Adrenal gland (tissue), 12 donors: ENCODE results near the gene HRH2. TPM values are rescaled to one million over a fixed set of nuclear protein-coding genes. Genes with fewer than 3 reads are reported as not detected.

Source experiments
- DNase-seq, 7 donors: peaks; one replicate each; pipeline ENCODE4 v3.0.0-alpha.2; 2019 to 2020
- H3K27ac ChIP-seq, 5 donors: fragments of 200-600 bp; sonication (generic) in 4 of 5; 1 replicate in 3 of 5; 2 replicates in 2 of 5; pipeline versions ENCODE4 v1.5.1 to v1.8.0; 2016 to 2020; ENCODE audit warnings: mild to moderate bottlenecking in 1 of 5
- H3K27me3 ChIP-seq: fragments of 200-600 bp; 2 replicates; pipeline ENCODE4 v1.8.0; 2021
- H3K36me3 ChIP-seq, 2 donors: fragments of 200-600 bp; replicated peaks in 1 of 2; 1 replicate in 1 of 2; 2 replicates in 1 of 2; pipeline versions ENCODE4 v1.5.1 to v1.8.0; 2018 to 2022
- H3K4me1 ChIP-seq, 2 donors: fragments of 200-600 bp; replicated peaks in 1 of 2; 1 replicate in 1 of 2; 2 replicates in 1 of 2; pipeline versions ENCODE4 v1.5.1 to v1.8.0; 2018 to 2021
- H3K4me3 ChIP-seq, 4 donors: fragments of 200-600 bp; sonication (generic) in 3 of 4; one replicate each; pipeline ENCODE4 v1.5.1; 2016 to 2018
- H3K9me3 ChIP-seq, 3 donors: fragments of 200-600 bp; sonication (generic) in 1 of 3; replicated peaks in 1 of 3; 1 replicate in 2 of 3; 2 replicates in 1 of 3; pipeline versions ENCODE4 v1.5.1 to v1.8.0; 2016 to 2021
- POLR2A ChIP-seq, 2 donors: fragments of 450-650 bp; IDR thresholded peaks; one replicate each; pipeline ENCODE4 v1.6.1; 2017; ENCODE audit warnings: antibody characterized with exemption in 2 of 2, mild to moderate bottlenecking in 2 of 2, moderate library complexity in 1 of 2
- WGBS, 4 donors: extraction: QIAGEN DNeasy Blood & Tissue Kit in 2 of 4; methylation state at CpG; one replicate each; pipeline versions ENCODE4 v1.1.5 to v1.1.7; 2013 to 2017; 5-methylcytosine and 5-hydroxymethylcytosine counted together
- intact Hi-C, 2 donors: fragments of 100-400 bp; cut with DNase I; formaldehyde crosslinking; loops; one replicate each; pipeline versions ENCODE4 v1.14.1 to v1.15.0; 2022 to 2023
- polyA plus RNA-seq, 3 donors: library from polyadenylated mRNA; stranded (reverse); fragments of 200-250 nt in 2 of 3; fragments of 350-450 nt in 1 of 3; fragmentation: Illumina TruSeq in 1 of 3; extraction: RNeasy Lipid Tissue Mini Kit (QIAGEN cat#74804) in 1 of 3; gene quantifications; one replicate each; pipeline ENCODE4 v1.2.3, GENCODE V29; 2013 to 2014
- total RNA-seq, 9 donors: library from RNA; depleted of rRNA in 4 of 9; stranded (reverse); fragments of >200 nt in 4 of 9; fragments of 120-200 nt in 1 of 9; fragmentation: NEBNext Ultra II Directional in 1 of 9; extraction: Animal tissue kit (Norgen Biotek cat#: 25700) in 1 of 9; gene quantifications; one replicate each; pipeline versions ENCODE4 v1.1.0 to v1.2.4, GENCODE V29; 2013 to 2023
- TF ChIP-seq, protein P1 (sequence below), 6 experiments: fragments of 450-650 bp in 4 of 6; fragments of 200-600 bp in 2 of 6; sonication (generic) in 1 of 6; IDR thresholded peaks; 1 replicate in 5 of 6; 2 replicates in 1 of 6; pipeline versions ENCODE4 v1.5.1 to v1.8.0; 2016 to 2021; ENCODE audit warnings: antibody characterized with exemption in 6 of 6, mild to moderate bottlenecking in 2 of 6, moderate library complexity in 1 of 6
- donor health status: healthy with polysubstance abuse.
- donor health status: Bipolar disorder and iron deficiency.
- donor health status: DM: yes; HTN: yes; CAD: no.
- donor health status: DM: no; HTN: no; CAD: no.
- donor health status: DM: no; HTN: no; CAD: no.
- donor health status: DM: yes; HTN: yes; CAD: no.

The HRH2 gene
- total and polyA plus RNA-seq, 12 donors: 0.22 to 7.3 (median 3.1) TPM

DNA sequence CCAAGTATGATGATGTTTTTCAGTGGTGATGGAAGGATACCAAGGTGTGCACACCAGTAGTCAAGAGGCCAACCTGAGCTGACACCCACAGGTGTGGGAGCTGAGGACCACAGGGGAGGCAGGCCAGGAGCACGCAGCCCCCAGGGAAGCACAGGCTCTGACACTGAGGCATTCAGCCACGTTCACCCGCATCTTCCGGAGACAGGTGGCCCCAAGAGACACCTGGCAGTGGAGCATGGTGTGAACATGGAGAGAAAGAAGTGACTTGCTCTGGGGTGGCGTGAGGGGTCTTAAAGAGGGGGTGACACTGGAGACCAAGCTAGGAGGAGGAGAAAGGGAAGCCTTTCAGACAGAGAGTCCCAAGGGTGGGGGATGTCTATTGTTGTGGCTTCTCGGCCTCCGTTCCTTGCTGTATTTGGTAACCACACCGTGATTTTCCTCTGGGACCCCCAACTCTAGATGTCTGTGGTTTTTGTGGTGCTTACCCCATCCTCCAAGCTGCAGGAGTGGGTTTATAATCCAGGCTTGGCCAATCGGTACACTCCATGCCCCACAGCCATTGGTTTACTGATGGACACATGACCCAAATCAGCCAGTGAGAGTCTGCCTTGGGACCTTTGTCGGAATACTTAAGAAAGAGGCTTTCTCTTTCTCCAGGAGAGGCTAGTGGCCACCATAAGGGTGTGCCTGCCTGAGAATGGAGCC lies 84.6 kb downstream of the HRH2 start:
- Histone ChIP-seq H3K36me3 (no peaks in the 10 kb centered on the region), H3K27ac (no peak overlapping the region), H3K27me3 (no peaks in the 10 kb centered on the region), H3K9me3 (no peaks in the 10 kb centered on the region), H3K4me3 (no peak overlapping the region), H3K4me1 (no peaks in the 10 kb centered on the region)
- WGBS, 4 donors: 71 to 77% (median 74%) methylated on average over 7 to 10 of the region's 10 CpGs
- TF ChIP-seq, protein P1, sequence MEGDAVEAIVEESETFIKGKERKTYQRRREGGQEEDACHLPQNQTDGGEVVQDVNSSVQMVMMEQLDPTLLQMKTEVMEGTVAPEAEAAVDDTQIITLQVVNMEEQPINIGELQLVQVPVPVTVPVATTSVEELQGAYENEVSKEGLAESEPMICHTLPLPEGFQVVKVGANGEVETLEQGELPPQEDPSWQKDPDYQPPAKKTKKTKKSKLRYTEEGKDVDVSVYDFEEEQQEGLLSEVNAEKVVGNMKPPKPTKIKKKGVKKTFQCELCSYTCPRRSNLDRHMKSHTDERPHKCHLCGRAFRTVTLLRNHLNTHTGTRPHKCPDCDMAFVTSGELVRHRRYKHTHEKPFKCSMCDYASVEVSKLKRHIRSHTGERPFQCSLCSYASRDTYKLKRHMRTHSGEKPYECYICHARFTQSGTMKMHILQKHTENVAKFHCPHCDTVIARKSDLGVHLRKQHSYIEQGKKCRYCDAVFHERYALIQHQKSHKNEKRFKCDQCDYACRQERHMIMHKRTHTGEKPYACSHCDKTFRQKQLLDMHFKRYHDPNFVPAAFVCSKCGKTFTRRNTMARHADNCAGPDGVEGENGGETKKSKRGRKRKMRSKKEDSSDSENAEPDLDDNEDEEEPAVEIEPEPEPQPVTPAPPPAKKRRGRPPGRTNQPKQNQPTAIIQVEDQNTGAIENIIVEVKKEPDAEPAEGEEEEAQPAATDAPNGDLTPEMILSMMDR (IDR thresholded peaks at IDR 0.05): no peak
- no peak for TF ChIP-seq POLR2A (IDR thresholded peaks at IDR 0.05)
- intact Hi-C loops: no loop called here
- DNase-seq: peak in 1 of 7 donors; percentile 11

DNA sequence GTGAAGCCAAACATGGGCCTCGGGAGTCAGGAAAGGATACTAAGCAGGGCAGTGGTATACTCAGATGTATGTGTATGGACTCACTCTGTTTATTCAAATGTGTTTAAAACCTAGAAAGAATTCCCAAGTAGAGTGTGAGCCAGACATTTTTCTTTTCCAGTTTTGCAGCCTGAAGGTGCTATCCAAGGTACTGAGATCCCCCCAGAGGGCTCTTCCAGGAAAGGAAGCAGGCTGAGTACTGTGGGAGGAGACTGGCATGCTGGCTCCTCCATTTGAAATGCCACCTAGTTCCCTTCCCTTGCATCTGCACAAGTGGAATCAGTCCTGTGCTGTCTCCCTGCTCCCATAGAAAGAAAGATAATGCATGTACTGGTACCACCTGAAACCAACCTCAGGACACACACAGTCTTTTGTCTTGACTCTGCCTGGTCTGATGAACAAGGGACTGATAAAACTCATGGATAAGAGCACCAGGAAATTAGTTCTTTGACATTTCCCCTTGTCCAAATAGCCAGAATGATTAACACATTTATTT lies 85.9 kb downstream of the HRH2 start:
- Histone ChIP-seq H3K4me1 (no peaks in the 10 kb centered on the region), H3K27me3 (no peaks in the 10 kb centered on the region), H3K4me3 (no peak overlapping the region), H3K27ac (no peak overlapping the region), H3K9me3 (no peaks in the 10 kb centered on the region), H3K36me3 (no peaks in the 10 kb centered on the region)
- TF ChIP-seq POLR2A (IDR thresholded peaks at IDR 0.05): no peak
- TF ChIP-seq, protein P1 (IDR thresholded peaks at IDR 0.05): no peak
- WGBS, 4 donors: 68 to 73% (median 71%) methylated on average over 1 of the region's 1 CpG
- intact Hi-C loops: no loop called here
- peak in 1 of 7 donors; percentile 20 for DNase-seq

DNA sequence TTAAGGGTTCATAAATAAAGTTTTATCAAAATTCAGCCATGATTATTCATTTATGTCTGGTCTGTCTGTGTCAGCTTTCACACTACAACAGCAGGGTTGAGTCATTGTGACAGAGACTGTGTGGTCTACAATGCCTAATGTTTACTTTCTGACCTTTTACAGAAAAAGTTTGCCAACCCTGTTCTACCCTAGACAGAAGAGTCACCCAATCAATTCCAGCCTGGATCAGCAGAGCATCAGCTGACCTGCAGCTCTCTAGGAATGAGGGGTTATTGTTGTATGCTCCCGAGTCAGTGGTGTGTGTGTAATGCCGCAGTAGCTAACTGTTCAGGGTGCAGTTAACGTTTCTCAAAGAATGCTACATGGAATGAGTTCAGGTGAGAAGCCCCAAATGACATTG lies 87.3 kb downstream of the HRH2 start:
- H3K27me3 ChIP-seq: no peaks in the 10 kb centered on the region
- no peak for DNase-seq
- no peak overlapping the region for H3K4me3 ChIP-seq
- no peak for TF ChIP-seq POLR2A (IDR thresholded peaks at IDR 0.05)
- TF ChIP-seq, protein P1 (IDR thresholded peaks at IDR 0.05): no peak
- H3K4me1 ChIP-seq: no peaks in the 10 kb centered on the region
- H3K27ac ChIP-seq: no peak overlapping the region
- WGBS, 4 donors: 59 to 69% (median 64%) methylated on average over 3 of the region's 3 CpGs
- no peaks in the 10 kb centered on the region for H3K36me3 ChIP-seq
- intact Hi-C loops: no loop called here
- no peaks in the 10 kb centered on the region for H3K9me3 ChIP-seq

DNA sequence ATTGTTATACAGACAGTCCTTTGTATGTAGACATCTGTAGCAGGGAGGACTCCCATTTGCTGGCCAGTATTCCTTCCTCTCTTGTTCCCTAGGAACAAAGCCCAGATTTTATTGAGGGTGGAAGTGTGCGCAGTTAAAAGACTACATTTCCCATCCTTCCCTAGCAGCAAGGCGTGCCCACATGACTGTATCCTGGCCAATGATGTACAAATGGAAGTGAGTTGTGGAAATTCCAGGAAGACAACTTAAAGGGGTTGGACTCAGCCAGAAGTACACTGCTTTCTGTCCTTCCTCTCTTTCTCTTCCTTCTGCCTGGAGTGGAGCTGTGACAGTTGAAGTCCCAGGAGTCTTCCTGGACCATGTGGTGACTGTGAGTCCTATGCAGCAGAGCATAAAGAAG lies 89.0 kb downstream of the HRH2 start:
- no peaks in the 10 kb centered on the region for H3K27me3 ChIP-seq
- WGBS, 4 donors: 32 to 41% (median 36%) methylated on average over 2 of the region's 2 CpGs
- no peak overlapping the region for H3K4me3 ChIP-seq
- TF ChIP-seq POLR2A (IDR thresholded peaks at IDR 0.05): no peak
- TF ChIP-seq, protein P1 (IDR thresholded peaks at IDR 0.05): no peak
- no peaks in the 10 kb centered on the region for H3K4me1 ChIP-seq
- no peak overlapping the region for H3K27ac ChIP-seq
- H3K36me3 ChIP-seq: no peaks in the 10 kb centered on the region
- intact Hi-C loops: no loop called here
- H3K9me3 ChIP-seq: no peaks in the 10 kb centered on the region
- DNase-seq: peak in 1 of 7 donors; percentile 43
